Measurements from ENCODE around the gene FFAR2. TPM values are rescaled to one million over a fixed set of nuclear protein-coding genes. Genes with fewer than 3 reads are reported as not detected.

FFAR2 gene
- total RNA-seq = not detected in 2 replicates

DNA sequence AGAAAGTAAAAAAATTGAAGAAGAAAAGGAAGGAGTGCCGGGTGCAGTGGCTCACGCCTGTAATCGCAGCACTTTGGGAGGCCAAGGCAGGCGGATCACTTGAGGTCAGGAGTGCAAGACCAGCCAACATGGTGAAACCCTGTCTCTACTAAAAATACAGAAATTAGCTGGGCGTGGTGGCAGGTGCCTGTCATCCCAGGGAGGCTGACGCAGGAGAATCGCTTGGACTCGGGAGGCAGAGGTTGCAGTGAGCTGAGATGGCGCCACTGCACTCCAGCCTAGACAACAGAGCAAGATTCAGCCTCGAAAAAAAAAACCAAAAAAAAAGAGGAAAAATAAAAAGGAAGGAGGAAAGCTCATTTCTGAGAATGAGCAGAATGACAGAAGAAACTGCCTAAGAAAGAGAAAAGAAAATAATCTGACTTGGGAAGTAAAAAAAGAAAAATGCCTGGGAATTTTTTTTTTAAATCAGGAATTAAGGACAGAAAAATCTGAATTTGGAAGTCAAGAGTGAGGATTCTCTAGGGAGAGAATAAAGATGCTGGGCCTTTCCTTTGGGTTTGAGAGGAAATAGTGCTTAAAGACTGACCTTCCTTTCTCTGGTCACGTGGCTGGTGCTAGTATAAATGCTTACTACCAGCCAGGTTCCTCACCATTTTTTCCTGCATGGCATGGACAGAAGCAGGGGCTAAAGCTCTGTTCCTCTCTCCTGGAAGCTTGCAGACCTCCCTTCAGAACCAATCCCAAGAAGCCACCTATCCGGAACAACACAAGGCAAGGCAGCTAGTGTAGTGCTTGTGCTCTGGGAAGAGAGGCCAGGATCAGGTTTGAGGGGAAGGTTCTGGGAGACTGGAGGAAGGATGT, at the start of gene FFAR2:
Gene FFAR2 (plus strand): TSS at position 652 of the 864 bp plus-strand sequence. CDS start 1,458 bp downstream, outside the sequence.

DNA sequence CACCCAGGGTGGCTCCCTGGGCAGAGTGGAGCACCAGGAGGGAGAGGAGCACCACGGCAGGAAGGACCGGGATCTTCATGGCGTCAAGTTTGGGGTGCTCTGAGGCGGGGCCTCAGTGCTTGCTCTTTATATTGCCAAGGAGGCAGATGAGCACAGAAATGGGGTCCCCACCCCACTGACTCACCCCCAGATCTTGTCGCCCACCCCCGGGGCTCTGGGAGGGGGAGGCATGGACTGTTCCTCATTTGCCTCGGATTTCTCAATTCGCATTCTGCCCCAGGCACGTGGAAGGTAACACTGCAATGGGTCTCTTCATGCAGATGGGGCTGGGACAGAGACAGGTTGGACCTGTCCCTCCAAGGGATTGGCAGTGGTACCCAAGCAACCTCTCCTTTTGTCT, 42.3 kb downstream of the FFAR2 start, which contains the start of gene KRTDAP:
Gene KRTDAP (minus strand): TSS at position 101 of the 400 bp plus-strand sequence. CDS start 22 bp downstream, at position 79.

Other genes with a start within 250 kb of the FFAR2 start
- gene FAM187B, start 219.5 kb upstream of the FFAR2 start, total RNA-seq = not detected in 2 replicates
- 0.19 and 1.1 TPM in 2 replicates for gene LSR, start 199.3 kb upstream of the FFAR2 start, total RNA-seq
- 41.8 and 74.3 TPM in 2 replicates for gene USF2, start 179.3 kb upstream of the FFAR2 start, total RNA-seq
- gene HAMP, start 165.7 kb upstream of the FFAR2 start, total RNA-seq = under 0.01 and 0.06 TPM in 2 replicates
- 0.69 and 5.0 TPM in 2 replicates for gene MAG, start 156.1 kb upstream of the FFAR2 start, total RNA-seq
- 1.6 and 1.7 TPM in 2 replicates for gene CD22, start 119.1 kb upstream of the FFAR2 start, total RNA-seq
- gene FFAR1, start 100.4 kb upstream of the FFAR2 start, total RNA-seq = not detected in 2 replicates
- 0.19 TPM in 1 of 2 replicates, not detected in the other for gene FFAR3, start 89.8 kb upstream of the FFAR2 start, total RNA-seq
- not detected in 2 replicates for gene GPR42, start 77.2 kb upstream of the FFAR2 start, total RNA-seq
- not detected in 2 replicates for gene KRTDAP, start 42.2 kb downstream of the FFAR2 start, total RNA-seq
- 0.13 TPM in 1 of 2 replicates, not detected in the other for gene DMKN, start 65.4 kb downstream of the FFAR2 start, total RNA-seq
- gene SBSN, start 80.1 kb downstream of the FFAR2 start, total RNA-seq = not detected in 2 replicates
- gene GAPDHS, start 85.2 kb downstream of the FFAR2 start, total RNA-seq = not detected in 2 replicates
- gene TMEM147, start 97.4 kb downstream of the FFAR2 start, total RNA-seq = 52.9 and 74.0 TPM in 2 replicates
- gene ATP4A, start 115.4 kb downstream of the FFAR2 start, total RNA-seq = not detected in 2 replicates
- gene PMIS2, start 137.9 kb downstream of the FFAR2 start, total RNA-seq = not detected in 2 replicates
- gene HAUS5, start 164.5 kb downstream of the FFAR2 start, total RNA-seq = 6.0 and 9.3 TPM in 2 replicates
- gene RBM42, start 180.8 kb downstream of the FFAR2 start, total RNA-seq = 32.4 and 33.7 TPM in 2 replicates
- 0.13 and 0.49 TPM in 2 replicates for gene ETV2, start 193.5 kb downstream of the FFAR2 start, total RNA-seq
- 295 and 323 TPM in 2 replicates for gene COX6B1, start 200.1 kb downstream of the FFAR2 start, total RNA-seq
- gene UPK1A, start 218.3 kb downstream of the FFAR2 start, total RNA-seq = not detected in 2 replicates

Measured in bladder microvascular endothelial cell (primary cell).